DMS79 treated with DMSO at 0.1 percent for 48 hours (cell line): Measurements from ENCODE around the gene PPP2R5C.
A peak's percentile ranks its signal among the peaks of the same experiment; 100 is the strongest.
"Not testable (repeated sequence)": the region's sequence is repeated elsewhere in the genome, so short reads cannot be mapped to it uniquely, and the experiment has no call there.

Experiments used
- DNase-seq: peaks from one replicate; lab custom pipeline; 2025; lab: John Stamatoyannopoulos, UW

Gene PPP2R5C

DNA sequence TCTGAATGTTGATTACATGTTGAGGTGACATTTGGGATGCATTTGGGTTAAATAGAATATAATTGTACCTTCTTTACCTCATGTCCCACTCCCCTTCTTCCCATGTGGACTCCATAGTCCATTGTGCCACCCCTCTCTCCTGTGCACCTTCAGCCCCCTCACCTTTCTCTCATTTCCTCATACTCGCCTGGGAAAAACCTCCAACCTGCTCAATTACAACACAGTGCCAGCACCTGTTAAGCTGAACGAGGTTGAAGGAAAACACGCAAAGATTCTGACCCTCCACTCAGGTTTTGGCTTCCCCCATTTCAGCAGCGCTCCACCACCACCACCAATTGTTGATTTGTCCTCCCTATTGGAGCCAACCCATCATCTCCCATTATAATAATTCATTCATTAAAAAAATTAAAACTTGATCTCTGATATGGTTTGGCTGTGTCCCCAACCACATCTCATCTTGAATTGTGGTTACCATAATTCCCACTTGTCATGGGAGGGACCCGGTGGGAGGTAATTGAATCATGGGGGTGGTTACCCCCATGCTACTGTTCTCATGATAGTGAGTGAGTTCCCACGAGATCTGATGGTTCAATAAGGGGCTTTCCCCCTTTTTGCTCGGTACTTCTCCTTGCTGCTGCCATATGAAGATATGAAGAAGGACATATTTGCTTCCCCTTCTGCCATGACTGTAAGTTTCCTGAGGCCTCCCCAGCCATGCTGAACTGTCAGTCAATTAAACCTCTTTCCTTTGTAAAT, 33.7 kb upstream of the PPP2R5C start:
- no peak for DNase-seq

DNA sequence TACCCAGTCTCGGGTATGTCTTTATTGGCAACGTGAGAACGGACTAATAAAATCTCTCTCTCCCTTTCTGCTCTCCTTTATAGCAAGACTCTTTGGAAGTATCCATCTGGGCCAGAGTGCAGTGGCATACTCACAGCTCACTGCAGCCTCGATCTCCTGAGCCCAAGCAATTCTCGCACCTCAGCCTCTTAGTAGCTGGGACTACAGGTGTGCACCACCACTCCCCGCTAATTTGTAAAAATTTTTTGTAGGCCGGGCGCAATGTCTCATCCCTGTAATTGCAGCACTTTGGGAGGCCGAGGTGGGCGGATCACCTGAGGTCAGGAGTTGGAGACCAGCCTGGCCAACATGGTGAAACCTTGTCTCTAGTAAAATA, 33.2 kb upstream of the PPP2R5C start:
- DNase-seq: no peak

DNA sequence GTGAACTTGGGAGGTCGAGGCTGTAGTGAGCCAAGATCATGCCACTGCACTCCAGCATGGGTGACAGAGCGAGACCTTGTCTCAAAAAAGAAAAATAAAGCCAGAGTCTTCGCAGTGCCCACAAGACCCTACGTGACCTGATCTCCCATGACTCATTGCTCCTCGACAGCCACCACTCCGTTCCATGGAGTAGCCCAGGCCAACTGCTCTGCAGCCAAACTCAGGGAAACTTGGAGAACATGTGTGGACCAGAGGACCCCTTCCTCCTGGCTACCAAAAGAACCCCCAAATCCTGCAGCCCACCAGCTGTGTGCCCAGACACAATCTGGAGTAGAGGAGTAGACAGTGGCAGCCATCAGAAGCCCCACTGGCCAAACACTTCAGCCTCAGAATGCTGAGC, 32.1 kb upstream of the PPP2R5C start:
- no peak for DNase-seq

DNA sequence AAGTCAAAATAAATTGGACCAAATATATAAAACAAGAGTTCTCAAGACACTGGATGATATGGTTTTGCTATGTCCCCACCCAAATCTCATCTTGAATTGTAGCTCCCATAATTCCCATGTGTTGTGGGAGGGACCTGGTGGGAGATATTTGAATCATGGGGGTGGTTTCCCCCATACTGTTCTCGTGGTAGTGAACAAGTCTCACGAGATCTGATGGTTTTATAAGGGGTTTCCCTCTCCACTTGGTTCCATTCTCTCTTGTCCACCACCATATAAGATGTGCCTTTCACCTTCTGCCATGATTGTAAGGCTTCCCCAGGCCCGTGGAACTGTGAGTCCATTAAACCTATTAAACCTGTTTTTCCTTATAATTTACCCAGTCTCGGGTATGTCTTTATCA, 31.4 kb upstream of the PPP2R5C start:
- not testable (repeated sequence) for DNase-seq

DNA sequence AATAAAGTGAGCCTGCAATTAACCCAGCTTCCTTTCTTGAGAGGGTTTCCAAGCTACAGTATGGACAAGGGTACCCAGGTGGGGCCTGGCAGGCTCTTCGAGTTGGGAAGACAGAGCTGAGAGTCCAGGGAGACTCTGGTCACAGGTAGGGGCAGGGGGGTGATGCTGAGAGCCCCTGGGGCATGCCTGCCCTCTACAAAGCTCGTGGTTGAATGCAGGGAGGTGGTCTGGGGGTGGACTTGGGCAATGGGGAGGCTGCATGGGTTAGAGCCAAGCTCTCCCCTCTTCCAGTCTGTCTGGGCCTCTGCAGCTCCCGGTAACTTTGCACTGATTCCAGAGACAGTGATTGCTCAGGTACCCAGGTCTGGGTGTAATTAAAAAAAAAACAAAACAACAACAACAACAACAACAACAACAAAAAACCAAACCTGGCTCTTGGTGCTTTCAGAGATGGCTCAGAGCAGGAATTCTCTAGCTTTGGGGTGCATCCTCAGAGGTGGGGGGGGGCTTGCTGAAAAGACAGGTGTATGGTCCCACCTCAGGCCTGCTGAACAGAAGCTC, 30.8 kb upstream of the PPP2R5C start:
- DNase-seq: no peak

DNA sequence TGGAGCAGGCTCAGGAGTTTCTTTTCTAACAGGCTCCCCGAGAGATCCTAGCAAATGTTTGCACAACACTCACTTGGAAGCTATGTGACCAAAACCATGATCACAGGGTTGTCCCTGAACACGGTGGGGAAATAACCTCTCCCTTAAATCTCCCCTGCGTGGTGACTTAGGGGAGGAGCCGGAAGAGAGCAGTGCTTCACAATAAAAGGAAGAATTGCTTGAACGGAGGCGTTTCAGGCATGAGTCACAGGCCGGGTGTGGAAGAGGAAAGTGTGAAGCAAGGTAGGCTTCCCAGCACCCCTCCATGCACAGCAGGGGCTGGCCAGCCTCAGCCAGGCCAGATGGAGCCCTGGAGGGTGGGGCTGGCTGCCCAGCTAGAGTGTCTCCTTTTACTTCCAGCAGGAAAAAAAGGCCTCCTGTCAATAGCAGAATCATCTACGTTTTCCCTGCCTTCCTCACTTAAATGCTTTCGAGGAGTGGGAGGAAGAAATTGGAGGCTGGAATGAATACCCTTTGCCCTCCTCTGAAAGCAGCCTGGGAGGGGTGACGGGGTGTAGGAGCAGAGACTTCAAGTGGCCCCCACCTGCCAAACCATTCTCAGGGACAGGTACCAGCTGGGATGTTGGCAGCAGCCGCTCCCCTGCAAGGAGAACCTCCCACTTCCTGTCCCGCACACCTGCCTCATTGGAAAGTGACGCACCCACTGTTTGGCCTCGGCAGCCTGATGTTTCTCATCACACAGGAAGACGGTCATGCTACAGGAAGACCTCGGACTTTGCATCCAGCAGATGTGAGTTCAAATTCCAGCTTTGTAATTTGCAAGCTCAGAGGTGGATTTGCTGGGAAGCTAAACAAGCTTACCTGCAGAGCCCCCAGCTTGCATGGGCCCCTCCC, 30.1 kb upstream of the PPP2R5C start:
- DNase-seq: peak; percentile 77

DNA sequence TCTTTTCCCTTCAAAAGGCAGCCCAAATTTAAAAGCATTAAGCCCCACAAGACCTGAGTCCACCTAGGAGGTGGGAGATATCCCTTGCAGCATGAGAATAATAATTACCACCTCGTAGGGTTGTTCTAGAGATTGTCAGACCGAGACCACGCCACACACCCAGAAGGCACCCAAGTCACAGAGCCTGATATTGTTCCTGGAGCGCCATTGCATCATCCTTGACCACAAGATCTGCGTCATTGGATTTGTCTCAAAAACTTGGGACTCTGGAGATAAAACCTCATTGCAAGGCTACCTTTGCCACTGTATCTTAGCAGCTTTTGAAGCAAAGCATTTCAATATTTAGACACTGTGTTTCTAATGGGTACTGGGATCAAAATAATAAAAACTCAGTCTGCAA, 29.4 kb upstream of the PPP2R5C start:
- DNase-seq: no peak

DNA sequence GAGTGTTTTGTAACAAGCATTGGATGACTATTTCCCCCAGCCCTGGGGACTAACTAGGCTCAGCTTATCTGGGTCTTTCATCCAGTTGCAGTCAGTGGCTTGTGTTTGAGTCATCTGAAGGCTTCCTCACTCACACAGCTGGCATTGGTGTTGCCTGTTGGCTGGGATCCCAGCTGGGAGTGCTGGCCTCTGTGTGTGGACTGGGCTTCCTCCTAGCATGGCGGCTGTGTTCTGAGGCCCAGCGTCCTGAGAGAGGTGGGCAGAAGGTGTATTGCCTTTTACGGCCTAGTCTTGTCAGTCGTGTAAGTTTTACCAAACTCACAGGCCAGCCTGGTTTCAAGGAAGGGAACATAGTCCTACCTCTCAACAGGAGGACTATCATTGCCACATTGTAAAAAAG, 28.3 kb upstream of the PPP2R5C start:
- no peak for DNase-seq

DNA sequence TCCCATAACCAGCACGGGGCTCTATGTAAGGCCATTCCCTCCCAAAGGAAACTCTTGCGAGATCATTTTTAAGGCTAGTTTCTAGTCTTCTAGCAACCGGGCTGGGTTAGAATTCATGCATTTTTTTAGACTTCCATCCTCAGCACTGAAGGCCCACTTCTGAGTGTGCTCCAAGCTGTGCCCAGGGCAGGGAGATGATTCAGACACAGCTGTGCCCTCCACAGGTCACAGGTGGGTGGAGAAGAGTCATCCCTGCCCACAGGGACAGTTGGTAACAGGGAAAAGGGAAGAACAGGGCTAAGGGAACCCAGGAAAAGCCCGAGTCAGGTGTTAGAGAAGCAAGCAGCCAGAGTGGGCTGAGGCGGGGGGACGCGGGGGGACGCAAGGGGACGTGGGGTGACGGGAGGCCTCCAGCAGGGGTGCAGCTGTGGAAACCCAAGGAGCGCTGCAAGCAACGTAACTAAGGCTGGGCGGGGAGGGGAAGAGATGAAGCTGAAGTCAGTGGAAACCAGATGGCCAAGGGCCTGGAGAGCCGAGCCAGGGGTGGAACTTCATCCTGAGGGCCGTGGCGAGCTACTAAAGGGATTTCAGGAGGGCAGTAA, 27.2 kb upstream of the PPP2R5C start:
- no peak for DNase-seq

DNA sequence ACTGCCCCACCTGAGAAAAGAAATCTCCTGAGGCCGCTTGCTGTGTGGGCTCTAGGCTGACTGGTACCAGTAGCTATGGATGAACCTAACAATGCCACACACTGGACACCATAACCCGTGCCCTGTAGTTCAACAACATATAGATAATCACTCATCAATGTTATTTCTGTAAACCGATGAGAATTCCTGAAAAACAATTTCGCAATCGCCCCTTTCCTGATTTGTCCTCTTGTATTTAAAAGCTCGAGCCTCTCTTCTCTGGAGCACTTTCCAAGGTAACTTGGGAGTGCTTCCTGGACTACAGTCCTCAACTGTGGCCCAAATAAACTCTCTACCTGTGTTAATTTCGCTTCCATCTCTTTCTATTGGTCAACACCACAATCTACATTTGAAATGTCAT, 26.1 kb upstream of the PPP2R5C start:
- DNase-seq: no peak

DNA sequence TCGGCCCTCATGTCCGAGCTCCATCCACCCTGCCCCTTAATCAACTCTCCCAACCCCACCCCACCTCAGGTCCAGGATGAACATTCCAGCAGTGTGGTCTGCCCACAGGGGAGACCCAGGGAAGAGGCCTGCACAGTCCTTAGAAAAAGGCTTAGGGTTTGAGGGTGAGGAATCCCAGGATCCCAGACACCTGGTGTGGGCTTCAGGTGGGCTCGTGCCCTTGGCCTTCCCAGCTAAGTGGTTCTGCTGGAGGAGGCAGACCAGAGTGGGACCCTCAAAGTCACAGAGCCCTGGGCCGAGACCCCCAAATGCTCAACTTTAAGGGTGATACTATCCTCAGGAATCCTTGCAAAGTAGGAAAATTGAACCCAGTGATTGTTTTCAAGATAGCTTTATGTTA, 25.4 kb upstream of the PPP2R5C start:
- DNase-seq: no peak

DNA sequence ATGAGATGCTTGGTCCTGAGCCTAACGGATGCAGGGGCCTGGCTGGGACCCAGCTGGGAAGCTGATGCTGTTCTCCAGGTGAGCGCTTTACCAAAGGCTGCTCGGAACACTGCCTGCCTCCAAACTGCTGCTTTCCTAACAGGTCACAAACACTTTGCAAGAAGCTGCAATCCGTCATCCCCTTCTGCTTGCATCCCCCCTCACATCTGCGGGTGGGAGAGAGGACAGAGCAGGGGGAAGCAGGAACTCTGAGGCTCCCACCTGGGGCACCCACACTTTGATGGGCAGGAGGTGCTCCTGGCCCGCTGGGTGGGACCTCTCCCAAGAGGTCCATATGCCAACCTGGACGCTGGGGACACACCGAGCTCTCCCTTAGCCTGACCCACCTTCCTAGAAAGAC, 24.9 kb upstream of the PPP2R5C start:
- no peak for DNase-seq

DNA sequence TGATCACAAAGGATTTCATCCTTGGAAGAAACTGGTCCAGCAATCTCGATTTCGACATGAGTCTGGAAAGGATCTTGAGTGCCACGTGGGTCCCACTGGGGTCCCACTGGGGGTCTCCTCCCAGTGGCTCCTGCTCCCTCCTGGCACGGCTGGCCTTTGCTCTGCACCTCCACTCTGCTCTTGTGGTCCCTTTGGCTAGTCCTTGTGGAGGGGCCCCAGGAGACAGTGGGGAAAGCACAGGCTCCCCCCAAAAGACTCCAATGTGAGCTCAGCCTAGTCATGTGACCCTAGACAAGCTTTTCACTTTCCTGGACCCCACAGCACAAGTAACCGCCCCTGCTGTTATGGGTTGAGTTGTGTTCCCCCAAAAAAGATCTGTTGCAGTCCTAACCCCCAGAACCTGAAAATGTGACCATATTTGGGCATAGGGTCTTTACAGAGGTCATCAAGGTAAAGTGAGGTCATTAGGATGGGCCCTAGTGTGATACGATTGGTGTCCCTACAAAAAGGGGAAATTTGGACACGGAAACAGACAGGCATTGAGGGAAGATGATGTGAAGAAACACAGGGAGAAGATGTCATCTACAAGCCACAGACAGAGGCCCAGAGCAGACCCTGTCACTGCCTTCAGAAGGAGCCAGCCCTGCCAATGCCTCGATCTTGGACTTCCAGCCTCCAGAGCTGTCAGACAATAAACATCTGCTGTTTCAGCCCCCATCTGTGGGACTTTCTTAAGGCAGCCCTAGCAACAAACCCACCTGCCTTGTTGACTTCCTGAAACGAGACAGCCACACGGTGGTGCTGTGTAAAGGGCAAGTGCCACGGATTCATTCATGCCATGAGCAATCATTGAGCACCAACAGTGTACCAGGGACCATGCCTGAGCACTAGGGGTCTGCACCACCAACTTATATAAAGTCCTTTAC, 23.8 kb upstream of the PPP2R5C start:
- no peak for DNase-seq

DNA sequence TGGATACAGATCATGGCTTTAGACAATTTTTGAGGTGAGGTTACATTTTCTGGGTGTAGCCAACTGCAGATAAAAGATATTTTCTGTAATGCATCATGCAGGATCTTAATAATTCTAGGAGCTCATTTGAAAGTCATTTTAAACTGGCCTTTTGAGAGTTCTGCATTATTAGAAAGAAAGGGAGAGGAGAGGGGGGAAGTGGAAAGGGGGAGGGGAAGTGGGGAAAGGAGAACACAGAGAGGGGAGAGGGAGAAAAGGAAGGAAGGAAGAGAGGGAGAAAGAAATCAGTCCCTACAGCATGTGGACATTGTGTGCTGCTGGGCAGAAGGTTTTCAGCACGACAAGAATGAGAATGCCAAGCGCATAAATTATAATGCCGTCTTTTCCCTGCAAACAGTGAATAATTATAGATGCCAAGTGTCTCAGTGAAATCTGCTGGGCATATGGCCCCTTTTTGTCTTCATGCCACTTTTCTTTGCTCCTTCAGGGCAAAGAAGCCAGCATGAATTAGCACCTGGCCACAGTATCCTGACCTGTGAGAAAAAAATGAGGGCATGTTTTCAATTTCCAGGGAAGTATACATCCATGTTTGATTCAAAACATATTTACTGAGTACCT, 22.7 kb upstream of the PPP2R5C start:
- DNase-seq: no peak

DNA sequence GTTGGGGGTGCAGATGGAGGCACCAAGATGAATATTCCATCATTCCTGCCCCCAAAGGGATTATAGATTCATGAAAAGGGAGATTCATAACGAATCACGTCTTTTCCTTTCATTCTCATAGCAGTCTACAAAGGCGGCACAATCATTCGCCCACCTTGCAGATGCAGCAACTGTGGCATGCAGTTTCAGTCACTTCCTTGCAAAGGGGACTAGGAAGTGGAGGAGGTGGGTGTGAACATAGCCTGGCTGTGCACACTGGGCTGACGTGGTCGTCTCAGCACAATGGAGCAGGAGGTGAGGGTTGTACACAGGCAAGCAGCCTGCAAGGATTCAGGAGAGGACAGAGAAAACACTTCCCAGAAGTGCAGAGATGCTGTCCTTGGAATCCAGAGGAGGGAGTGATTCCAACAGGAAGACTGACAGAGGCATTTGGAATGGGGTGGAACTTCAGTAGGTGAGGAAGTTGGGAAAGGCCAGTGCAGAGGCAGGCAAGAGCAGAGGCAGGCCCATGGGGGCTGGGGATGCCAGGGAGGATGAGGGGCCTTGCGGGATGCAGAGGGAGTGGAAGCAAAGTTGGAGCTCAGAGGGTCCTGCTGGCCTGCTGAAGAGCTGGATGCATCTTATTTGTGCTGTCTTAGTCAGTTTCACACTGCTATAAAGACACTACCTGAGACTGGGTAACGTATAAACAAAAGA, 21.9 kb upstream of the PPP2R5C start:
- DNase-seq: no peak

DNA sequence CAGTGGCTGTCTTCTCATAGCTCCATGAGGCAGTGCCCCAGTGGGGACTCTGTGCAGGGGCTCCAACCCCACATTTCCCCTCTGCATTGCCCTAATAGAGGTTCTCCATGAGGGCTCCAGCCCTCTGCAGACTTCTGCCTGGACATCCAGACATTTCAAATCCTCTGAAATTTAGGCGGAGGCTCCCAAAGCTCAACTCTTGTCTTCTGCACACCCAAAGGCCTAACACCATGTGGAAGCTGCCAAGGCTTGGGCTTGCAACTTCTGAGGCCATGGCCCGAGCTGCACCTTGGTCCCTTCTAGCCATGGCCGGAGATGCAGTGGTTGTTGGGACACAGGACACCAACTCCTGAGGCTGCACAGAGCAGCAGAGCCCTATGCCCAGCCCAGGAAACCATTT, 20.5 kb upstream of the PPP2R5C start:
- DNase-seq: no peak

DNA sequence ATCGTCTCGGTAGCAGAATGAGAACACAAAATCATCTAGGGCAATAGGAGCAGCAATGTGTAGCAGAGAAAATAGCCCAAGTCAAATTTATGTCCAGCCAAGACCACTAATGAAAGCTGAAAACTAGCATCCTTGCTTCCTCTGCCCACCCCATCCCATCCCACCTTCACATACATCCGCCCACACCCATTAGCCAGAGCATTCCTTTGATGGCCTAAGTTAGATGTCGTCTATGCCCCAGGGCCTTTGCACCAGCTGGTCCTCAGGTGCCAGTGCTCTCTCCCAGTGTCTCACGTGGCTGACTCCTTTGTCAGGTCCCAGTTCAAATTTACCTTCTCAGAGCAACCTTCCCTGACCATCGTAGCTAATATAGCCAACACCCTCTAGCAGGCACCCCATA, 17.8 kb upstream of the PPP2R5C start:
- no peak for DNase-seq

DNA sequence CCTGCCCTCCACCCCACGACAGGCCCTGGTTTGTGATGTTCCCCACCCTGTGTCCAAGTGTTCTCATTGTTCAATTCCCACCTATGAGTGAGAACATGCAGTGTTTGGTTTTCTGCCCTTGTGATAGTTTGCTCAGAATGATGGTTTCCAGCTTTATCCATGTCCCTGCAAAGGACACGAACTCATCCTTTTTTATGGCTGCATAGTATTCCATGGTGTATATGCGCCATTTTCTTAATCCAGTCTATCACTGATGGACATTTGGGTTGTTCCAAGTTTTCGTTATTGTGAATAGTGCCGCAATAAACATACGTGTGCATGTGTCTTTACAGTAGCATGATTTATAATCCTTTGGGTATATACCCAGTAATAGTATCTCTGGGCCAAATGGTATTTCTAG, 17.1 kb upstream of the PPP2R5C start:
- not testable (repeated sequence) for DNase-seq

DNA sequence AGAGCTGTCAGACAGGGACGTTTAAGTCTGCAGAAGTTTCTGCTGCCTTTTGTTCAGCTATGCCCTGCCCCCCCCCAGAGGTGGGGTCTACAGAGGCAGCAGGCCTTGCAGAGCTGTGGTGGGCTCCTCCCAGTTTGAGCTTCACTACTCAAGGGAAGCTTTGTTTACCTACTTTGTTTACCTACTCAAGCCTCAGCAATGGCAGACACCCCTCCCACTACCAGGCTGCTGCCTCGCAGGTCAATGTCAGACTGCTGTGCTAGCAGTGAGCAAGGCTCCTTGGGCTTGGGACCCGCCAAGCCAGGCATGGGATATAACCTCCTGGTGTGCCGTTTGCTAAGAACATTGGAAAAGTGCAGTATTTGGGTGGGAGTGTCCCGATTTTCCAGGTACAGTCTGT, 11.8 kb upstream of the PPP2R5C start:
- not testable (repeated sequence) for DNase-seq

DNA sequence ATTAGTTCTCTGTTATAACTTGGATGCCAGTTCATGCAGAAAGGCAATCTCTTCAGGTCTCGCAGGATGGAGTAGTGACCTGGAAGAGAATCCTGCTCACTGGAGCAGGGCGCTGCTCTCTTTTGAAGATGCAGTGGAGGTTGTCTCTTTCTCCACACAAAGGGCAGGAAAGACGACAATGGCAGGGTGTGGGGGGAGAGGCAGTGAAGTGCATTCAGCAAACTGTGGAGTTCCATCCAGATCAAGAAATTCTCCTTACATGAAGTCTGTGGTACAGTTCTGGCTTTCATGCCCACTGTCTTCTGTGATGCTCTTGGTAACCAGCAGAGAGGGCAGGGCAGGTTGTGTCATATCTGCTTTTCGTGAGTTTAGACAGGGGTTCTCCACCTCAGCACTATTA, 6.6 kb upstream of the PPP2R5C start:
- DNase-seq: no peak
